ENCODE measurements around the gene FRMD8.

The FRMD8 gene

GRCh38 chr11:65454696-65455456 lies 68.4 kb downstream of the FRMD8 start:
- peak; percentile 66 for DNase-seq (ENCODE audit: low read depth)

- peak; percentile 58 for DNase-seq (ENCODE audit: low read depth)
These were observed 70.0 kb downstream of the FRMD8 start for GRCh38 chr11:65456418-65456817.

- DNase-seq (ENCODE audit: low read depth): no peak
These were observed 73.1 kb downstream of the FRMD8 start for GRCh38 chr11:65459552-65459951.
